HepG2 (cell line): ENCODE data around the gene ATF6. TPM values are rescaled to one million over a fixed set of nuclear protein-coding genes. Genes with fewer than 3 reads are reported as not detected.

ENCODE experiments used
- ATF3 ChIP-seq: sonication (generic); formaldehyde crosslinking; IDR thresholded peaks from 2 replicates; pipeline ENCODE4 v1.4.0; 2020; ENCODE audit warnings: missing genetic modification reagents
- ATF6 ChIP-seq: sonication (generic); formaldehyde crosslinking; conservative IDR thresholded peaks from 2 replicates; pipeline ENCODE4 v1.4.0; 2020; ENCODE audit warnings: missing genetic modification reagents
- ATF7-NPFF ChIP-seq: sonication (generic); formaldehyde crosslinking; IDR thresholded peaks from 2 replicates; pipeline ENCODE4 v1.8.1; 2023; ENCODE audit warnings: mild to moderate bottlenecking, low read depth, missing genetic modification reagents, moderate library complexity
- E2F2 ChIP-seq: sonication (generic); formaldehyde crosslinking; IDR thresholded peaks from 2 replicates; pipeline ENCODE4 v1.4.0; 2020; ENCODE audit warnings: missing genetic modification reagents, borderline replicate concordance
- HMGXB3 ChIP-seq: sonication (generic); formaldehyde crosslinking; IDR thresholded peaks from 2 replicates; pipeline ENCODE4 v1.4.0; 2020; ENCODE audit warnings: missing genetic modification reagents, borderline replicate concordance
- MLLT10 ChIP-seq: sonication (generic); formaldehyde crosslinking; IDR thresholded peaks from 2 replicates; pipeline ENCODE4 v1.4.0; 2020; ENCODE audit warnings: missing genetic modification reagents
- RFX5 ChIP-seq: IDR thresholded peaks from 2 replicates; pipeline ENCODE4 v1.6.1; 2011; ENCODE audit warnings: low read depth, low read length, improper control_type of control experiment
- SAP130 ChIP-seq: IDR thresholded peaks from 2 replicates; pipeline ENCODE4 v1.6.1; 2016; ENCODE audit warnings: low read depth
- TIGD3 ChIP-seq: sonication (generic); formaldehyde crosslinking; IDR thresholded peaks from 2 replicates; pipeline ENCODE4 v1.5.1; 2020; ENCODE audit warnings: mild to moderate bottlenecking, missing genetic modification reagents, borderline replicate concordance
- TSC22D2 ChIP-seq: sonication (generic); formaldehyde crosslinking; IDR thresholded peaks from 2 replicates; pipeline ENCODE4 v1.5.1; 2020; ENCODE audit warnings: missing genetic modification reagents, mild to moderate bottlenecking, borderline replicate concordance
- ZBTB37 ChIP-seq: sonication (generic); formaldehyde crosslinking; IDR thresholded peaks from 2 replicates; pipeline ENCODE4 v1.4.0; 2020; ENCODE audit warnings: mild to moderate bottlenecking, missing genetic modification reagents
- ZNF138 ChIP-seq: sonication (generic); formaldehyde crosslinking; IDR thresholded peaks from 2 replicates; pipeline ENCODE4 v1.5.0; 2020; ENCODE audit warnings: mild to moderate bottlenecking, low read depth, missing genetic modification reagents
- ZNF207 ChIP-seq: fragments of 450-650 bp; IDR thresholded peaks from 2 replicates; pipeline ENCODE4 v1.6.1; 2016; ENCODE audit warnings: antibody characterized with exemption, borderline replicate concordance
- ZNF430 ChIP-seq: sonication (generic); formaldehyde crosslinking; IDR thresholded peaks from 2 replicates; pipeline ENCODE4 v1.9.0; 2021; ENCODE audit warnings: mild to moderate bottlenecking, missing genetic modification reagents
- ZNF589 ChIP-seq: sonication (generic); formaldehyde crosslinking; conservative IDR thresholded peaks from 2 replicates; pipeline ENCODE4 v1.8.0; 2022; ENCODE audit warnings: mild to moderate bottlenecking, moderate library complexity, missing genetic modification reagents
- ZNF660 ChIP-seq: sonication (generic); formaldehyde crosslinking; IDR thresholded peaks from 2 replicates; pipeline ENCODE4 v1.5.1; 2020; ENCODE audit warnings: mild to moderate bottlenecking, low read depth, missing genetic modification reagents, borderline replicate concordance
- polyA plus RNA-seq, 8 experiments: library from polyadenylated mRNA; depleted of rRNA in 3 of 8; stranded (reverse) in 7 of 8; unstranded in 1 of 8; fragments of >200 nt; fragmentation: Illumina TruSeq in 4 of 8; extraction: Trizol in 4 of 8; gene quantifications; 2 replicates each; pipeline versions ENCODE4 v1.2.1 to v1.2.3, GENCODE V29; 2011 to 2016; ENCODE audit warnings: low read depth in 4 of 8, missing spikeins in 1 of 8, mixed read lengths in 1 of 8; ENCODE audit not compliant: insufficient read depth in 1 of 8
- total RNA-seq, 5 experiments: library from RNA; depleted of rRNA; stranded (reverse); fragments of >200 nt; fragmentation: Illumina TruSeq; extraction: Trizol; gene quantifications; 2 replicates each; pipeline ENCODE4 v1.2.3, GENCODE V29; 2016; ENCODE audit warnings: low read depth in 1 of 5

Gene ATF6
- total and polyA plus RNA-seq, 2 of the 13 experiments (the other 11 are each of a cell fraction or from before 2014, with no cell fraction given) = 13.2 to 14.5 TPM

GRCh38 chr1:161749509-161750407, 16.4 kb upstream of the ATF6 start, which contains the start of gene DUSP12 (continued):
- TF ChIP-seq ATF3 = peak; percentile 12; the same call in 1 of the 2 replicates
- TF ChIP-seq ZNF138 (CRISPR knock-in tag) = no peak
- TF ChIP-seq TIGD3 (CRISPR knock-in tag) = peak; percentile 90; the same call in 1 of the 2 replicates
- TF ChIP-seq ATF7-NPFF (CRISPR knock-in tag) = peak; percentile 76; the same call in 1 of the 2 replicates
- TF ChIP-seq SAP130 (CRISPR knock-in tag) = peak; percentile 75
- TF ChIP-seq MLLT10 (CRISPR knock-in tag) = no peak
- TF ChIP-seq ZNF430 = peak; percentile 52; the same call in 1 of the 2 replicates
- no peak for TF ChIP-seq TSC22D2 (CRISPR knock-in tag)
- TF ChIP-seq ATF6 = 0 out of 2 replicates have a peak, but pooled peaks have one; percentile 43
- TF ChIP-seq ZBTB37 (CRISPR knock-in tag) = peak; percentile 39; the same call in 1 of the 2 replicates
- no peak for TF ChIP-seq E2F2 (CRISPR knock-in tag)
- TF ChIP-seq HMGXB3 = 0 out of 2 replicates have a peak, but pooled peaks have one; percentile 41
- no peak for TF ChIP-seq ZNF589 (CRISPR knock-in tag)
- no peak for TF ChIP-seq ZNF207
- TF ChIP-seq ZNF660 (CRISPR knock-in tag) = no peak
- TF ChIP-seq RFX5 = no peak
